Activated CD8-positive, alpha-beta memory T cell treated with anti-CD3 and anti-CD28 coated beads for 36 hours (primary cell): ENCODE results near the gene GPI. TPM values are rescaled to one million over a fixed set of nuclear protein-coding genes. Genes with fewer than 3 reads are reported as not detected.
"Not testable (repeated sequence)": the region's sequence is repeated elsewhere in the genome, so short reads cannot be mapped to it uniquely, and the experiment has no call there.

Source experiments
- CTCF ChIA-PET: fragments of 350-600 bp; sonication (Branson Sonifier 250); formaldehyde crosslinking; loops from one replicate; lab custom pipeline; 2021; ENCODE audit warnings: antibody characterized with exemption; lab: Charles Lee
- POLR2A ChIA-PET: fragments of 350-600 bp; sonication (Branson Sonifier 250); formaldehyde crosslinking; loops from one replicate; lab custom pipeline; 2021; ENCODE audit warnings: antibody characterized with exemption; lab: Charles Lee
- total RNA-seq, 2 experiments: library from RNA; stranded (reverse); gene quantifications; one replicate each; pipeline ENCODE4 v1.2.3, GENCODE V29; 2021

The GPI gene
- total RNA-seq, 2 experiments from 2014 or later: 675 to 677 TPM

DNA sequence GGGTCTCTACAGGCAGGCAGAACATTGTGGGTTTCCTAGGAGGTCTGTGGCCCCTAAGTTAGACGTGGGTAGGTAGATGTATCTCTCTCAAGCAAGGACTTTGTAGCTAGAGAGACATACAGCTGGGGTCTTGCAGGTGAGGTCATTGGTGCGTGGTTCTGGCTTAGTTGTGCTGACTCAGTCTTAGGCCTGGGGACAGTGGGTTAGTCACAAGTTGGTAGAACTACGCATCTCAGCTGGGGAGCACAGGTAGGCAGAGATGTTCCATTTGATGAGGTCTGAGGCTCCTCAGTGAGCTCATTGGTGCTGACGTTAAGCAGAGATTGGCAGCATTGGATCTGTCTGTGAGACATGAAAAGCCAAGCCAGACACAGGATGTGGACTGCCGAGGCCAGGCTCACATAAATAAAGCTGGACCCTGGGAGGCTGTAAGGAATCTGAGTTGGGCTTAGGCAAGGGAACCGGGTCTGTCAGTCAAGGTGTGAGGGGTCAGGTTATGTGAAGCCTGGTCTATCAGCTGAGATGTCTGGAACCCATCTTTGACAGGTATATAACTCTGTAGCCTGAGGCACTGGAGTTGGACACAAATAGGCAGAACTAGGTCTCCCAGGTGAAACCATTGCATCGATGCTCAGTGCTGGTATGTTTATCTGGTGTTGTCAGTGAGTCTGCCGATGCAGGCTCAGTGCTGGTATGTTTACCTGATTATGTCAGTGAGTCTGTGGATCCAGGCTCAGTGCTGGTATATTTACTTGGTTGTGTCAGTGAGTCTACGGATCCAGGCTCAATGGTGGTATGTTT, 21.8 kb downstream of the GPI start:
- CTCF ChIA-PET: no interaction called here
- POLR2A ChIA-PET: interaction anchor here (0.6 kb wide), 1 partner anchor 32 kb away, joined by 5 read pairs; no protein-coding TSS in a partner anchor

DNA sequence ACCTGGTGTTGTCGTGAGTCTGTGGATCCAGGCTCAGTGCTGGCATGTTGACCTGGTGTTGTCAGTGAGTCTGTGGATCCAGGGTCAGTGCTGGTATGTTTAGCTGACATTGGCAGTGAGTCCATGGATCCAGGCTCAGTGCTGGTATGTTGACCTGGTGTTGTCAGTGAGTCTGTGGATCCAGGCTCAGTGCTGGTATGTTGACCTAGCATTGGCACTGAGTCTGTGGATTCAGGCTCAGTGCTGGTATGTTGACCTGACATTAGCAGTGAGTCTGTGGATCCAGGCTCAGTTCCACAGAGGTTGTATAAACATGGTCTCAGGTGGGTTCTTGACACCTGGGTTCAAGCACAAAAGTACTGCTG, 22.4 kb downstream of the GPI start:
- ChIA-PET POLR2A (no interaction called here), CTCF (no interaction called here)

DNA sequence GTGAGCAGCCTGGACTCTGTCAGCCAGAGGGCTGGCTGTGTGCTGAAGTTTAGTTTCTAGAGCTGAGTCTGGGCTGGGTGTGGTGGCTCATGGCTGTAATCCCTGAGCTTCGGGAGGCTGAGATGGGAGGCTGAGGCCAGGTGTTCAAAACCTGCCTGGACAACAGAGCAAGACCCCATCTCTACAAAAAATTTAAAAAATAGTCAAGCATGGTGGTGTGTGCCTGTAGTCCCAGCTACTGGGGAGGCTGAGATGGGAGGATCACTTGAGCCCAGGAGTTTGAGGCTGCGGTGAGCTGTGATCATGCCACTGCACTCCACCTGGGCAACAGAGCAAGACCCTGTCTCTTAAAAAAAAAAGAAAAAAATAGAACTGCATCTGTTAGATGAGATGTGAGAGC, 23.7 kb downstream of the GPI start:
- CTCF ChIA-PET, POLR2A ChIA-PET: not testable (repeated sequence)

DNA sequence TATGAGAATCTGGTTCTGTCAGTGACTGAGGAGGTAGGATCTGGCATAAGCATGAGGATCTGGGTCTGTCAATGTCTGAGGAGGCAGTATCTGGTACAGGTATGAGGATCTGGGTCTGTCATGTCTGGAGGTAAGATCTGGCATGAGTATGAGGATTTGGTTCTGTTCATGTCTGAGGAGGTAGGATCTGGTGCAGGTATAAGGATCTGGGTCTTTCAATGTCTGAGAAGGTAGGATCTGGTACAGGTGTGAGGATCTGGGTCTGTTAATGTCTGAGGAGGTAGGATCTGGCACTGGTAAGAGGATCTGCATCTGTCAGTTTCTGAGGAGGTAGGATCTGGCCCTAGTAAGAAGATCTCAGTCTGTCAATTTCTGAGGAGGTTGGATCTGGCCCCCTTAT, 26.8 kb downstream of the GPI start:
- CTCF ChIA-PET: no interaction called here
- POLR2A ChIA-PET: no interaction called here

DNA sequence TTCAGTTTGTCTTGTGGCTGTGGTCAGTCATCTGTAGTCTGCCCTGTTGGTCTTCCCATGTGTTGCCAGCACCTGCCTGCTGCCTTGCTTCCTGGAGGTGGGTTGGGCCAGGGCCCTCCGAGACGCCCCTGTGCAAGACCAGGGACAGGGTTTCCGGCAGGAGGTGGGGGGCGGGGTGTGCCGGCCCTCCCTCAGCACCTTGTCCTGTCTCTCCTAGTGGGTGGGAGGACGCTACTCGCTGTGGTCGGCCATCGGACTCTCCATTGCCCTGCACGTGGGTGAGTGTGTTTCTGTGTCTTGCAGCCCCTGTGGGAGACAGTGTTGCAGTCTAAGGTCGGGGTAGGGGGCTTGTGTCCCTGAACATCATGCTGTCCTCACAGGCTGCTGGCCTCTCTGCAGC, 28.0 kb downstream of the GPI start:
- ChIA-PET CTCF (no interaction called here), POLR2A (no interaction called here)

DNA sequence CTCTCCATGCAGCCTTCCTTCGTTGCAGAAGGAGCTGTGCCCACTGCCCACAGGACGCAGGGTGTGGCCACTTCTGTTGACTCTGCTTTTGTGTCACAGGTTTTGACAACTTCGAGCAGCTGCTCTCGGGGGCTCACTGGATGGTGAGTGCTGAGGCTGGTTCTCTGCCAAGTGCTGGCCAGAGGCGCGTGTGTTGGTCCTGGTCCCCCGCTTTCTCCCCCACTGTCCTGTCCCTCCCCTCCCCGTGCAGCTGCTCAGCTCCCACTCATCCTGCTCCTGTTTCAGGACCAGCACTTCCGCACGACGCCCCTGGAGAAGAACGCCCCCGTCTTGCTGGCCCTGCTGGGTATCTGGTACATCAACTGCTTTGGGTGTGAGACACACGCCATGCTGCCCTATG, 28.6 kb downstream of the GPI start:
- CTCF ChIA-PET: no interaction called here

DNA sequence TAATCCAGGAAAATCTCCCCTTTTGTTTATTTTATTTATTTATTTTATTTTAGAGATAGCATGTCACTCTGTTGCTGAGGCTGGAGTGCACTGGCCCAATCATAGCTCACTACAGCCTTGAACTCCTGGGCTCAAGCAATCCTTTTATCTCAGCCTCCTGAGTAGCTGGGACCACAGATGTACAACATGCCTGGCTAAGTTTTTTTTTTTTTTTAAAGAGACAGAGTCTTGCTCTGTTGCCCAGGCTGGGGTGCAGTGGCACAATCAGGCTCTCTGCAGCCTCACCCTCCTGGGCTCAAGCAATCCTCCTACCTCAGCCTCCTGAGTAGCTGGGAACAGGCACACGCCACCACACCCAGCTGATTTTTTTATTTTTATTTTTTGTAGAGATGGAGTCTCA, 32.9 kb downstream of the GPI start:
- POLR2A ChIA-PET: no interaction called here

More for the DNA sequence above, 28.6 kb downstream of the GPI start:
- POLR2A ChIA-PET: no interaction called here

DNA sequence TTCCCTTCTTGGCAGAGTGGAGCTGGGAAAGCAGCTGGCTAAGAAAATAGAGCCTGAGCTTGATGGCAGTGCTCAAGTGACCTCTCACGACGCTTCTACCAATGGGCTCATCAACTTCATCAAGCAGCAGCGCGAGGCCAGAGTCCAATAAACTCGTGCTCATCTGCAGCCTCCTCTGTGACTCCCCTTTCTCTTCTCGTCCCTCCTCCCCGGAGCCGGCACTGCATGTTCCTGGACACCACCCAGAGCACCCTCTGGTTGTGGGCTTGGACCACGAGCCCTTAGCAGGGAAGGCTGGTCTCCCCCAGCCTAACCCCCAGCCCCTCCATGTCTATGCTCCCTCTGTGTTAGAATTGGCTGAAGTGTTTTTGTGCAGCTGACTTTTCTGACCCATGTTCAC, 34.9 kb downstream of the GPI start:
- POLR2A ChIA-PET: no interaction called here
- CTCF ChIA-PET: interaction anchor here (0.6 to 1.5 kb wide), 2 partner anchors 28 to 53 kb away, joined by 3 read pairs; partner anchors contain the start of gene UBA2

More for the DNA sequence above, 32.9 kb downstream of the GPI start:
- CTCF ChIA-PET: no interaction called here

DNA sequence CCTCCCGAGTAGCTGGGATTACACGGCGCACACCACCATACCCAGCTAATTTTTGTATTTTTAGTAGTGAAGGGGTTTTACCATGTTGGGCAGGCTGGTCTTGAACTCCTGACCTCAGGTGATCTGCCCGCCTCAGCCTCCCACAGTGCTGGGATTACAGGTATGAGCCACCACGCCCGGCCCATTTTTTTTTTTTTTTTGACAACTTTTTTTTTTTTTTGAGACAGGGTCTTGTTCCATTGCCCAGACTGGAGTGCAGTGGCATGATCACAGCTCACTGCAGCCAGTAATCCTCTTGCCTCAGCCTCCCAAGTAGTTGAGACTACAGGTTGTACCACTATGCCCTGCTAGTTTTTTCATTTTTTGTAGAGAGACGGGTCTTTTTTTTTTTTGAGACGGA, 35.8 kb downstream of the GPI start:
- ChIA-PET CTCF (interaction anchor here (0.6 kb wide), 1 partner anchor 25 kb away, joined by 3 read pairs; no protein-coding TSS in a partner anchor), POLR2A (interaction anchor here (0.7 kb wide), 1 partner anchor 15 kb away, joined by 5 read pairs; no protein-coding TSS in a partner anchor)

DNA sequence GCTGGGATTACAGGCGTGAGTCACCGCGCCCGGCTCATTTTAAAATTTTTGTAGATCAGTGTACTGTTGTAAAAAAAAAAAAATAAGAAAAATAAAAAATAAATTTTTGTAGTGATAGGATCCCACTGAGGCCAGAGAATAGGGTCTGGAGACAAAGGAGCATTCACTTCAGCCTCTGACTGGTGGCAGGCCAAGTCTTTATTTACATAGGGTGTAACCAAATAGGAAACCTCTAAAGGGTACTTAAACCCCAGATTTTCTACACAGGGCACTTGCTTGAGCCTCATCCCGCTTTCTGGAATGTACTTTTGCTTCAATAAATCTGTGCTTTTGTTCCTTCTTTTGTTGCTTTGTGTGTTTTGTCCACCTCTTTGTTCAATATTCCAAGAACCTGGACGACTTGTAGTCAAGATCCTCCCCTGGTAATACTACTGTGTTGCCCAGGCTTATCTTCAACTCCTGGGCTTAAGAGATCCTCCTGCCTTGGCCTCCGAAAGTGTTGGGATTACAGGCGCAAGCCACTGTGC, 37.1 kb downstream of the GPI start:
- CTCF ChIA-PET: no interaction called here
- POLR2A ChIA-PET: no interaction called here

DNA sequence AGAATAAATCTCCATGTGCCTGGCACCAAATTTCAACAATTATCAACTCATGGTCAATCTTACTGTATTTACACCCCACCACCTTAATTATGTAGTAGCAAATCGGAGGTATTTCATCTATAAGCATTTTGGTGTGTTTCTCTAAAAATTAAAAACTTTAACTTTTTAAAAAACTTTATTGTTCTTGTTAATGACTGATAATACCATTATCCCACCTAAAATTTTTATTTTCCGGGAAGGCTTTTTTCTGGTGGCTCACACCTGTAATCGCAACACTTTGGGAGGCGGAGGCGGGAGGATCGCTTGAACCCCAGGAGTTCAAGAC, 38.8 kb downstream of the GPI start:
- POLR2A ChIA-PET: interaction anchor here (0.6 kb wide), 1 partner anchor 37 kb away, joined by 3 read pairs; no protein-coding TSS in a partner anchor
- CTCF ChIA-PET: interaction anchor here (1.7 kb wide), 1 partner anchor 26 kb away, joined by 4 read pairs; no protein-coding TSS in a partner anchor

DNA sequence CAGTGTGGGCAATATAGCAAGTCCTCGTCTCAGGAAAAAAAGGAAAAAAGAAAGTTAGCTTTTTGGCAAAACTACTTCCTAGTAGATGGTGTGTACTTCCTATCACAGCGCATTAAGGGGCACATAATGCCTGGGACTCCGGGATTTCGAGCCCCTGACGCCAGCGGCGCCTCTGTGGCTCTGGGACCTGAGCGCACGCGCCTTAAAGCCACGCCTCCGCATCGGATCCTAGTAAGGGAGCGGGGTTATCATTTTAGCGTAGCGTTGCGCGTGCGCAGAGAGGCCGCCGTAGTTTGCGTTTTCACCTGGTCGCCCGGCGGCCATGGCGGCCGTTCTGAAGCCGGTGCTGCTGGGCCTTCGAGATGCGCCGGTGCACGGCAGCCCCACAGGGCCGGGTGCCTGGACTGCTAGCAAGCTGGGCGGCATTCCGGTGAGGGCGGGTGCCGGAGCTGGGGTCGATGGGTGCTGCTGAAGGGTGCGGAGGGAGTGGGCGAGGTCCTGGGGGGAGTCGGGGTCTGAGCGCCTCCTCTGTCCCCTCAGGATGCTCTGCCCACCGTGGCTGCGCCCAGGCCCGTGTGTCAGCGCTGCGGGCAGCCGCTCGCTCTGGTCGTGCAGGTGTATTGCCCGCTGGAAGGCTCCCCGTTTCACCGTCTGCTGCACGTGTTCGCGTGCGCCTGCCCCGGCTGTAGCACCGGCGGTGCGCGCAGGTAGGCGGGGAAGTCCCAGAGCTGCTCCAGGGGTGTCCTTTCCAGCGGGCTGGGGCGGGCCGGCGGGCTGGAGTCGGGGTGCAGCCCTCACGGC, 39.3 kb downstream of the GPI start, which contains the start of gene PDCD2L:
TSS of gene PDCD2L (plus strand) at position 291 of the 801 bp plus-strand sequence. CDS start at position 323, 32 bp downstream.
- CTCF ChIA-PET: interaction anchor here (1.7 kb wide), 1 partner anchor 26 kb away, joined by 4 read pairs; no protein-coding TSS in a partner anchor

DNA sequence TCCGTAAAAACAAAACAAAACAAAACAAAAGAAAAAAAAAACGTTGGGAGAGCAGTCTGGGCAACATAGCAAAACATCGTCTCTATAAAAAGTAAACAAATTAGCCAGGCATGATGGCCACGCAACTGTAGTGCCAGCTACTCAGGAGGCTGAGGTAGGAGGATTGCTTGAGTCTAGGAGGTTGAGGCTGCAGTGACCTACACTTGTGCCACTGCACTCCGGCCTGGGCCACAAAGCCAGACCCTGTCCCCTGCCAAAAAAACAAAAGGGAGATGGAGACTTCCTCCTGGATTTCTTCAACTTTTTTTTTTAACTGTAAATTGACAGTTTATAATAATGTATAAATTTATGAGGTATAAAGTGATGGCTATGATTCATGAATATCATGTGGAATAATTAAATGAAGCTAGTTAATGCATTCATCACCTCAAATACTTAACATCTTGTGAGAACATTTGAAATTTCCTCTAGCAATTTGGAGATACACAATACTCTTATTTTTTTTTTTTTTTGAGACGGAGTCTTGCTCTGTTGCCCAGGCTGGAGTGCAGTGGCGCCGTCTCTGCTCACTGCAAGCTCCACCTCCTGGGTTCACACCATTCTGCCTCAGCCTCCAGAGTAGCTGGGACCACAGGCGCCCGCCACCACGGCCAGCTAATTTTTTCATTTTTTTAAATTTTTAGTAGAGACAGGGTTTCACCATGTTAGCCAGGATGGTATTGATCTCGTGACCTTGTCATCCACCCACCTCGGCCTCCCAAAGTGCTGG, 41.1 kb downstream of the GPI start:
- ChIA-PET CTCF (no interaction called here), POLR2A (interaction anchor here (1.6 kb wide), 1 partner anchor 35 kb away, joined by 5 read pairs; no protein-coding TSS in a partner anchor)

More for the DNA sequence above, 39.3 kb downstream of the GPI start, which contains the start of gene PDCD2L:
- POLR2A ChIA-PET: interaction anchor here (0.6 to 1.6 kb wide), 2 partner anchors 33 to 37 kb away, joined by 3 to 5 read pairs; no protein-coding TSS in a partner anchor

DNA sequence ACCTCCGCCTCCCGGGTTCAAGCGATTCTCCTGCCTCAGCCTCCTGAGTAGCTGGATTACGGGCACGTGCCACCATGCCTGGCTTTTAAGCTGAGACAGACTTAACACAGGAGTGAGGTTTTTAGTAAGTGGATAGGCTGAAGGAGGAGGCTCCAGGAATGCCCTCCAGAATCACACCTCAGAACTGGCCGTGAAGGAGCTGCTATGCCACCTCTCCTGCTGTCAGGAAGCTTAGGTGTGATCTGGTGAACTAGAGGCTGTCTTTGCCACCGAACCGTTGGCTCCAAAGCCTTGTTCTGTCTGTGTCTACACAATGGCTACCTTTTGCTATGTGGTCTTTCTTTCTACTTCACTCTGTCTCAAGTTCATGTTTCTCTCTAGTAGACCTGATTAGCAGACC, 43.4 kb downstream of the GPI start:
- ChIA-PET POLR2A (interaction anchor here (0.9 kb wide), 1 partner anchor 35 kb away, joined by 3 read pairs; no protein-coding TSS in a partner anchor), CTCF (no interaction called here)

DNA sequence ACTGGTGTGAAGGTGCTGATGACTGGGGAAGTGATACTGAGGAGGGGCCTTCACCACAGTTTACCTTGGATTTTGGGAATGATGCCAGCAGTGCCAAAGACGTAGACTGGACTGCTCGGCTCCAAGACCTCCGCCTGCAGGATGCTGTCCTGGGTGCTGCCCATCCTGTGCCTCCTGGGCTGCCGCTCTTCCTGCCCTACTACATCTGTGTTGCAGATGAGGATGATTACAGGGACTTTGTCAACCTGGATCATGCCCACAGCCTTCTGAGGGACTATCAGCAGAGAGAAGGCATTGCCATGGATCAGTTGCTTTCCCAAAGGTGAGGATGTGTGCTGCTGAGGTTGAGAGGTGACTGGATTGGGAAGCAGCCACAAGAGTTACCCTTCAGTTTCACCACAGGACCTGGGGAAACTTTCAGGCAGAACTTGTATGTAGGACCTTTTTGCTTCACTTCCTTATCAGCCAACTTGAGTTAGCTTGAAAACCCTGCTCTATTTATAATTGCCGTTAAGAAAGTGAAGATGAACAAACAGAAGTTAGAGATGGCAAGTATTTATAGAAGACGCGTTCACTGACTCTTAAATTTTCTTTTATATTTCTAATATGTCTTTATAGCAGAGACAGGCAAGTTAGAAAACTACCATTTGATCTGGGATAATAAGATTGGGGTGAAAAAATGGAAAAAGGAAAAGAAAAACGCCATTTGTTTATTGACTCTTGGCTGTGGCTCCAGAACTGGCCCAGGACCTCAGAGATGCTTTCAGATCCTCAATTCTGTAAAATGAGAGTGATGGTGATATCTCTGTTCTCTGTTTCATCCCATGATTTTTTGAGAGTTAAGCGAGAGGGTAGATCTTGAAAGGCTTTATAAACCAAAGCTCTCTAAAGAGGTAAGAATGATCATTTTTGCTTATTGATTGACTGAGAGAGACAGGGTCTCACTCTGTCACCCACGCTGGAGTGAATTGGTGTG, 44.5 kb downstream of the GPI start:
- ChIA-PET CTCF (no interaction called here), POLR2A (interaction anchor here (0.9 kb wide), 1 partner anchor 34 kb away, joined by 3 read pairs; no protein-coding TSS in a partner anchor)

DNA sequence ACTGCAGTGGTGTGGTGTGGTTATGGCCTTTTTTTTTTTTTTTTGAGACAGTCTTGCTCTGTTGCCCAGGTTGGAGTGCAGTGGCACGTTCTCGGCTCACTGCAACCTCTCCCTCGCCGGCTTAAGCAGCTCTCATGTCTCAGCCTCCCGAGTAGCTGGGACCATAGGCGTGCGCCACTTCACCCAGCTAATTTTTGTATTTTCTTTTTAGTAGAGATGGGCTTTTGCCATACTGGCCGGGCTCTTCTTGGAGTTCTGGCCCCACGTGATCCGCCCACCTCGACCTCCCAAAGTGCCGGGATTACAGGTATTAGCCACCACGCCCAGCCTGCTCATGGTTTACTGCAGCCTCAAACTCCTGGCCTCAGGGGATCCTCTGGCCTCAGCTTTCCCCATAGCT, 46.2 kb downstream of the GPI start:
- ChIA-PET POLR2A (no interaction called here), CTCF (interaction anchor here (0.6 kb wide), 1 partner anchor 12 kb away, joined by 3 read pairs; no protein-coding TSS in a partner anchor)

DNA sequence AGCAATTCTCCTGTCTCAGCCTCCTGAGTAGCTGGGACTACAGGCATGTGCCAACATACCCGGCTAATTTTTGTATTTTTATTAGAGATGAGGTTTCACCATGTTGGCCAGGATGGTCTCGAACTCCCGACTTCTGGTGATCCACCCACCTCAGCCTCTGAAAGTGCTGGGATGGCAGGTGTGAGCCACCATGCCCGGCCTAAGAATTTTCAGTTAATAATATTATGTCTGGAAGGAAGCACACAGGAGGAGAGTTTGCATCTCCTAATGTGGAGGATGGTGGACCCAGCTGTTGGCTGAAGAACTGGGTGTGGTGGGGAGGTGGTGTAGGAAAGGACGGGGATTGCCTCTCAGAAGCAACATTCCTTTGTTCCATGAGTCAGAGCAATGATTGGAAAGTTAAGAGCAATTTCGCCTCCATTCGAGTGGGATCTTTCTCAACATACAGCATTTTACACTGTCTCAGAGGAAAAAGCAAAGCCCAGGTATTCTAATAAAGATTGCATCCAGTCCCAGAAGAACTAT, 51.1 kb downstream of the GPI start:
- POLR2A ChIA-PET: no interaction called here
- CTCF ChIA-PET: interaction anchor here (1.4 kb wide), 1 partner anchor 8 kb away, joined by 3 read pairs; no protein-coding TSS in a partner anchor
